Measurements from ENCODE around the gene STRN3.
"Not testable (repeated sequence)": the region's sequence is repeated elsewhere in the genome, so short reads cannot be mapped to it uniquely, and the experiment has no call there.

GRCh38 chr14:30962537-30962936, 63.6 kb downstream of the STRN3 start:
- TF ChIP-seq POLR2A (IDR thresholded peaks at IDR 0.05; ENCODE audit: low read length); GATA1 (IDR thresholded peaks at IDR 0.05; ENCODE audit: low read depth, low read length): not testable (repeated sequence)

Data from erythroblast (primary cell).